ENCODE measurements around the gene GALNT9.
"Not testable (repeated sequence)": the region's sequence is repeated elsewhere in the genome, so short reads cannot be mapped to it uniquely, and the experiment has no call there.

The GALNT9 gene

DNA sequence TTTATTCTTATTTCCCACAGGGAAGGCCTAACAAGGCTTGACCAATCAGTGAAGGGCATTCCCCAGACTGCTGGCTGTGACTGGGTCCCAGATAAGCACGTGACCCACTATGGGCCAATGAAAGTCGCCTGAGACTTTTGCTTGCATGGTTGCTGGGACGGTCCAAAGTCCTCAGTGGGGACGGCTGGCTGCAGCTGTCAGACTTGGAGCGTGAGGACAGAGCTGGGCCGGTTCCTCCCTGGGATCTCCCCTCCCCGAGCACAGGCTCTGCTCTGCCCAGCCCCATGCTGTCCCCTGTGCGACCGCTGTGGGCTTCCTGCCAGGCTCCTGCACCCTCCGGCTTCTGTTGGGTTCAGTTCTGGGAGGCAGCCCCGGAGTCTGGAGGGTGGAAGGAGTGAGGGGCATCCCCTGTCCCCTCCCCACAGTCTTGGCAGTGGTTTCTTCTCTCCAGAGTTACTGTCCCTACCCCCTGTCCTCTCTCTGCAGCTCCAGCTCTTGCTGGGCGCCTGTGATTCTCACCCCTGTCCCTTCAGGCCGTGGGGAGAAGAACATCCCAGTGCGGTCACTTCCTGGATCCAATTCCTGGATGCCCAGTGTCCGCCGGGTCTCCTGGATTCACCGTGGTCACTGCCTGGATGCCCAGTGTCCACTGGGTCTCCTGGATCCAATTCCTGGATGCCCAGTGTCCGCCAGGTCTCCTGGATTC, 50.1 kb downstream of the GALNT9 start:
- no peak for DNase-seq (ENCODE audit: low read depth)

GRCh38 chr12:132278401-132279183, 50.8 kb downstream of the GALNT9 start:
- no peak for DNase-seq (ENCODE audit: low read depth)

DNA sequence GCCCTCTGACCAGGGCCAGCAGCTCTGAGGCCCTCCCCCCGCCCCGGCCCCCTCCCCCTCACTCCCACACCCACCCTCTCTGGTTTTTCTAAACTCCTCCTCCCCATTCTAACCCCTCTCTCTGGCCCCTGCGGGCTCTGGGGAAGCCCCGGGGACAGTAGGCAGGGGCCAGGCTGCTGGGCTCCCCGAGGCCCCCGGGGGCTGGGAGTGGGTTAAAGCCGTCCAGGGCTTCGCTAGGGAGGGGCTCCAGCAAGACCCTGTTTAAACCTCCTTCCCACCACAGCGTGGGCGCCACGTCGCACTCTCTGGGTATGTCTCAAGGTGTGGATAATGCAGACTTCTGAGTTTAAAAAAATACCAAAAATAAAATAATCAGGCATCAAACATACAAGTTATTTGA, 51.4 kb downstream of the GALNT9 start:
- no peak for DNase-seq (ENCODE audit: low read depth)

DNA sequence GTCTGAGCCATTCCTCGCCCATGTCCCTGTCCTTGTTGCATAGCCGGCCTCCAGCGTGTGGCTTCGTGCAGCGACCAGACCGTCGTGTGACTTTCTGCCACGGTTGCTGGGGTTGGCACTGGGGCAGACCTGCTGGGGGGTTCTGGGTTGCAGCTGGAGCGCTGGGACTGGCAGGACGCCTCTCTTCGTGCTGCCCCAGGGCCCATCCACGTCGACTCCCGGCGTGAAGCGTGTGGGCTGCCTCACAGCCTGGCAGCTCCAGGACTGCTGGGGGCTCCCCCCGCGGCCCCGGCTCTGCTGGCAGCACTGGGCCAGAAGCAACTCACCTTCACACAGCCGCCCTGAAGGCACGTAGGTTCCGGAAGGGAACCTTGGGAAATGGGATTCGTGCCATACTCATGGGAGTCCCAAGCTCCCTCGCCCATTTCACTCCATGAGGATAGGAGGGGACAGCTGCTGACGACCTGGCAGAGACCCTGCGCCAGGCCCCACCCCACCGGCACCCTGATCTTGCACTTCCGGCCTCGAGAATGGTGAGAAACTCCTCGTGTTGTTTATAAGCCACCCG, 51.9 kb downstream of the GALNT9 start:
- DNase-seq (ENCODE audit: low read depth) = no peak

- DNase-seq (ENCODE audit: low read depth) = no peak
Observed at GRCh38 chr12:132276827-132277373, 52.5 kb downstream of the GALNT9 start.

DNA sequence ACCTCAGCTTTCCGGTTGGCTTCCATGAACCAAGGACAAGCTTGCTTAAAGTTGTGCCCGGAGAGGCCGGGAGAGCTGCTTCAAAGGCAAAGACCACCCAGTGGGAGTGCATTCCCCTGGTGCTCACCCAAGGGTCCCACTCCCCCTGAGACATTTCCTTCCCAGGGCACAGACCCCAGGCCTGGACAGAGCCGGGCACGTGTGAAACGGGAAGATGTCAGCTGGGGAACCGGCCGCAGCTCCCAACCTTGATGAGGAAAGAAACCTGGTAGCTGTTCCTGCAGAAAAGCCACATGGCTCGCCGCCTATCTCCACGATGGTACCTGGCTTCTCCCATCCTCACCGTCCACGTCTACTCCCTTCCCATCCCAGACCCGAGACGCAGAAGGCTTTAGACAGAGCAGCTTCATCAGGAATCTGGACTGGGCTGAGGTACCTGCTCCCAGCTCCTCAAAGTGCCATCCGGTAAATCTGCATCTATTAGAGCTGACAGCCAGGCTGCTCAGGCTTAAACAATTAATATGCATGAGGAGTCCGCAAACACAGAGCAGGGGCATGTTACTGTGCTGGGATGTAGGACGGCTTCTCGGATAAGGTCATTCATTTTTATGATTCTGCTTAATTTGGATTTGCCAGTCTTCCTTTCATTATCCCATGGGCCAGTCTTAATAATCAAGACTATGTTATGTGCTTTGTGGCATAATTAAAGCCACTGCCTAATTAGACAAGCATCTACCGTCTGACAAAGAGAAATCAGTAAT, 53.1 kb downstream of the GALNT9 start:
- DNase-seq (ENCODE audit: low read depth) = no peak

GRCh38 chr12:132275631-132276030, 53.8 kb downstream of the GALNT9 start:
- no peak for DNase-seq (ENCODE audit: low read depth)

- no peak for DNase-seq (ENCODE audit: low read depth)
Observed at GRCh38 chr12:132275110-132275531, 54.3 kb downstream of the GALNT9 start.

DNA sequence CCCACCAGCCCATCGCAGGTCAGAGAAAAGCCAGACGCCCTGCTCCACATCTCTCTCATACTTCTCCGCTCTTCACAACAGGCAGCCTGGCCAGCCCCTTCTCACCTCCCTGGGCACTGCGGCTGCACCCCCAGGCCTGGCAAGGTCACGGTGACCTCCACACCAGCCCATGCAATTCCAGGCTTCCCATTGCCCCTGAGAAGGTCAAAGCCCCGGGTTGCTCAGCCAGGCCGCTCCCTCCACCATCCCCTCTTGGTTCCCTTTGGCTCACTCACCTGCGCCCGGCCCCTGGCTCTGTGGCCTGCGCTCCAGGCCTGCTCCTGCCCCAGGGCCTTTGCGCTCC, 55.4 kb downstream of the GALNT9 start:
- DNase-seq (ENCODE audit: low read depth) = no peak

GRCh38 chr12:132272711-132273110, 56.7 kb downstream of the GALNT9 start:
- DNase-seq (ENCODE audit: low read depth) = no peak

- DNase-seq (ENCODE audit: low read depth) = no peak
Observed at GRCh38 chr12:132271755-132272092, 57.7 kb downstream of the GALNT9 start.

GRCh38 chr12:132270969-132271754, 58.2 kb downstream of the GALNT9 start:
- no peak for DNase-seq (ENCODE audit: low read depth)

GRCh38 chr12:132270516-132270915, 58.9 kb downstream of the GALNT9 start:
- DNase-seq (ENCODE audit: low read depth) = no peak

DNA sequence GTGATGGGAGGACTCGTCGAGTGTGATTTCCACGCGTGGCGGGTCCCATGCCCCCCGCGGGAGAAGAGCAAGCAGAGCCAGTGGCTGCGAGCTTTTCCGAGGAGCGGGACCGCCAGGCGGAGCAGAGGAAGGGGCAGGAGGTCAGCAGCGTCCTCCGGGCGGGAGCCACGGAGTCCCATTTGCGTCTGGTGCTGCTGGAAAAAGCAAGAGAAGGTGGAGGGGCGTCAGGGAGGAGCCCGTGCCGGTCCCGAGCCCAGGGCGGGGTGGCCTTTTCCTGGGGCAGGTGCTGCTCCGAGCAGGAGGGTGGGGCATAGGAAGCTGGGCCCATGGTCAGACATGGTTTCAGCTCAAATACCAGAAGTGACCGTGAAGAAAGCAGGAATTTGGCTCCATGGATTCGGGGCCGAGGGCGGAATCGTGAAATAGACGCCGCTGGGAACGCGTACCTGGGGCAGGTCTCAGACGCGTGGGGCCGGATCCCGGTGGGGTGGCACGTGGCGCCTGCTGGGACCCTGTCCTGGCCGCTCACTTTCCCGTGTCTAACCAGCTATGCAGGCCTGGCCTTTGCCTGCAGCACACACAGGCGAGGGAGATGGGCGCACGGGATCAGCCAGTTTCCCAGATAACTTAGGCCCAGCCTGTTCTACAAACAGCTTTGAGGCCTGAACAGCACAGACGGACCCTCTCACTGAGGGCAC, 60.0 kb downstream of the GALNT9 start:
- DNase-seq (ENCODE audit: low read depth) = no peak

DNA sequence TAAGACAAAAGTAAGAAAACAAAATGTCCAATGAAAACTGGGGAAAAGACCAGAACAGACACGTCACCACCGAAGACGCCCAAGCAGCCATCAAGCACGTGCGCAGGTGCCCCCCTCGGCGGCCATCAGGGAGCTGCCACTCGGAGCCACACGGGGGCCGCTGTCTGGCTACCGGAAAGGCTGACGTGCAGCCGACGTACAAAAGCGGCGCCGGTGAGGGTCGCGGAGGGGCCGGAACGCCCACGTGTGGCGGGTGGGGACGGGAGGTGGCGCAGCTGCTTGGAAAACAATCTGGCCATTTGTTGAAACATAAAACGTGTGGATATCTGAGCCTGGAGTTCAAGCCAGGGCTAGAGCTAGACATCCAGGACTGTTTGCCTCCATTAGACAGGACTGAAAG, 60.7 kb downstream of the GALNT9 start:
- no peak for DNase-seq (ENCODE audit: low read depth)

DNA sequence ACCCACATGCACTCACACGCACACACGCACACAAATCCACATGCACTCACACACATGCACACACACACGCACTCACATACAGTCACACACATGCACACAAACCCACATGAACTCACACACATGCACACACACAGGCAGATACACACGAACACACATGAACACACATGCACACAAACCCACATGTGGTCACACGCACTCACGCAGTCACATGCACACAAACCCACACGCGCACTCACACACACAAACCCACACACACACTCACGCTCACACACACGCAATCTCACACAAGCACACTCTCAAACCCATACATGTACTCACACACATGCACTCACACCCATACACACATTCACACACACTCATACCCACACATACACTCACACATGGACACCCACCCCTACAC, 61.5 kb downstream of the GALNT9 start:
- DNase-seq (ENCODE audit: low read depth) = no peak

- DNase-seq (ENCODE audit: low read depth) = no peak
Observed at GRCh38 chr12:132266802-132267201, 62.6 kb downstream of the GALNT9 start.

DNA sequence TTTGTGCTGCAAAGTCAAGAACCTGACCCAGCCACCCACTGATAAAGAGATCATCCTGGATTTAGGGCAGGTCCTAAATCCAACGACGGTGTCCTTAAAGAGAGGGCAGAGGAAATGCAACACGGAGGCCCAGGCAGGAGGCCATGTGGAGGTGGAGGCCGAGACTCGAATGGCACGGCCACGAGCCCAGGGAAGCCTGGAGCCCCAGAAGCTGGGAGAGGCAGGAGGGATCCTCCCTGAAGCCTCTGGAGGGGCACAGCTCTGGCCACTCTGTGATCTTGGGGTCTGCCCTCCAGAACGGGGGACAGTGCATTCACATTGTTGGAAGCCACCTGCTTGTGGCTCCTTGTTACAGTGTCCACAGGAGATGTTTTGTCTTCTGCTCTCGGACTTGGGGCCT, 63.0 kb downstream of the GALNT9 start:
- no peak for DNase-seq (ENCODE audit: low read depth)

GRCh38 chr12:132265822-132266221, 63.6 kb downstream of the GALNT9 start:
- not testable (repeated sequence) for DNase-seq (ENCODE audit: low read depth)

- DNase-seq (ENCODE audit: low read depth) = no peak
Observed at GRCh38 chr12:132265056-132265800, 64.2 kb downstream of the GALNT9 start.
